ENCODE results near the gene PROSER1.

GRCh38 chr13:39072842-39073241 lies 35.0 kb upstream of the PROSER1 start:
- TF ChIP-seq CTCF (IDR thresholded peaks at IDR 0.05): no peak
- no peak for TF ChIP-seq ZFX (IDR thresholded peaks at IDR 0.05; ENCODE audit: borderline replicate concordance)
